ENCODE measurements around the gene HBQ1.

HBQ1 gene

GRCh38 chr16:180101-180675, at the start of gene HBQ1:
Gene HBQ1 (plus strand): TSS chr16:180459. CDS start chr16:180487, 28 bp downstream.
- H3K27me3 ChIP-seq (ENCODE audit: insufficient read depth, low read length) = no peaks in the 10 kb centered on the region
- H3K4me1 ChIP-seq (ENCODE audit: insufficient read depth, low read length, severe bottlenecking) = peaks cover 5% of the 10 kb centered on the region
- no peak within 1 kb of the TSS for H3K27ac ChIP-seq (ENCODE audit: low read depth, low read length, poor library complexity, severe bottlenecking)

GRCh38 chr16:130533-131173, 49.6 kb upstream of the HBQ1 start:
- Histone ChIP-seq H3K4me1 (ENCODE audit: insufficient read depth, low read length, severe bottlenecking) (peaks cover 5% of the 10 kb centered on the region), H3K27ac (ENCODE audit: low read depth, low read length, poor library complexity, severe bottlenecking) (no peak overlapping the region), H2AFZ (ENCODE audit: low read length) (no peak overlapping the region), H3K9ac (ENCODE audit: low read length) (no peak overlapping the region), H3K9me2 (ENCODE audit: low read depth, low read length) (no peaks in the 10 kb centered on the region), H3K4me3 (ENCODE audit: low read depth, low read length, poor library complexity, severe bottlenecking) (no peak overlapping the region), H3K27me3 (ENCODE audit: insufficient read depth, low read length) (no peaks in the 10 kb centered on the region), H3K9me3 (ENCODE audit: low read length) (no peaks in the 10 kb centered on the region), H3K79me2 (ENCODE audit: insufficient read depth, low read length) (peaks cover 1% of the 10 kb centered on the region), H3F3A (ENCODE audit: insufficient read depth, low read length) (no peaks in the 10 kb centered on the region), H3K36me3 (ENCODE audit: insufficient read depth, low read length) (no peaks in the 10 kb centered on the region), H4K20me1 (ENCODE audit: insufficient read depth, low read length) (no peaks in the 10 kb centered on the region), H3K4me2 (ENCODE audit: low read length) (no peak overlapping the region)
- TF ChIP-seq EZH2 (IDR thresholded peaks at IDR 0.05; ENCODE audit: borderline replicate concordance, low read length) (no peak), CTCF (IDR thresholded peaks at IDR 0.05; ENCODE audit: low read length) (no peak)

More at GRCh38 chr16:180101-180675, at the start of gene HBQ1:
- Histone ChIP-seq H3K4me2 (ENCODE audit: low read length) (peak within 1 kb of the TSS; percentile 48; the same call in 1 of the 2 replicates), H3K79me2 (ENCODE audit: insufficient read depth, low read length) (no peaks in the 10 kb centered on the region), H3F3A (ENCODE audit: insufficient read depth, low read length) (no peaks in the 10 kb centered on the region), H3K9ac (ENCODE audit: low read length) (no peak within 1 kb of the TSS), H3K9me3 (ENCODE audit: low read length) (no peaks in the 10 kb centered on the region), H4K20me1 (ENCODE audit: insufficient read depth, low read length) (no peaks in the 10 kb centered on the region), H2AFZ (ENCODE audit: low read length) (no peak within 1 kb of the TSS), H3K36me3 (ENCODE audit: insufficient read depth, low read length) (peaks cover 6% of the 10 kb centered on the region), H3K9me2 (ENCODE audit: low read depth, low read length) (no peaks in the 10 kb centered on the region), H3K4me3 (ENCODE audit: low read depth, low read length, poor library complexity, severe bottlenecking) (peak within 1 kb of the TSS; percentile 16)
- TF ChIP-seq CTCF (IDR thresholded peaks at IDR 0.05; ENCODE audit: low read length) (no peak), EZH2 (IDR thresholded peaks at IDR 0.05; ENCODE audit: borderline replicate concordance, low read length) (no peak)

GRCh38 chr16:132120-132519, 48.1 kb upstream of the HBQ1 start:
- Histone ChIP-seq H3K4me2 (ENCODE audit: low read length) (no peak overlapping the region), H4K20me1 (ENCODE audit: insufficient read depth, low read length) (no peaks in the 10 kb centered on the region), H3K4me1 (ENCODE audit: insufficient read depth, low read length, severe bottlenecking) (peaks cover 6% of the 10 kb centered on the region), H3K27me3 (ENCODE audit: insufficient read depth, low read length) (no peaks in the 10 kb centered on the region), H3K79me2 (ENCODE audit: insufficient read depth, low read length) (peaks cover 7% of the 10 kb centered on the region), H2AFZ (ENCODE audit: low read length) (no peak overlapping the region), H3K4me3 (ENCODE audit: low read depth, low read length, poor library complexity, severe bottlenecking) (no peak overlapping the region), H3K27ac (ENCODE audit: low read depth, low read length, poor library complexity, severe bottlenecking) (no peak overlapping the region), H3F3A (ENCODE audit: insufficient read depth, low read length) (no peaks in the 10 kb centered on the region), H3K9me3 (ENCODE audit: low read length) (no peaks in the 10 kb centered on the region), H3K36me3 (ENCODE audit: insufficient read depth, low read length) (no peaks in the 10 kb centered on the region), H3K9me2 (ENCODE audit: low read depth, low read length) (no peaks in the 10 kb centered on the region), H3K9ac (ENCODE audit: low read length) (no peak overlapping the region)
- TF ChIP-seq EZH2 (IDR thresholded peaks at IDR 0.05; ENCODE audit: borderline replicate concordance, low read length) (no peak), CTCF (IDR thresholded peaks at IDR 0.05; ENCODE audit: low read length) (no peak)

Data from OCI-LY1 (cell line).